GM18861 (cell line): Measurements from ENCODE around the gene BNIP2.
"Not testable (repeated sequence)": the region's sequence is repeated elsewhere in the genome, so short reads cannot be mapped to it uniquely, and the experiment has no call there.

Source experiments
- ATAC-seq: cut with Tn5 transposase; IDR thresholded peaks from one replicate; pipeline ENCODE4 v1.9.1; 2021; ENCODE audit not compliant: unreplicated experiment

The BNIP2 gene

GRCh38 chr15:59642351-59642750, 46.8 kb downstream of the BNIP2 start:
- ATAC-seq = no peak

GRCh38 chr15:59637507-59637906, 51.6 kb downstream of the BNIP2 start:
- not testable (repeated sequence) for ATAC-seq

GRCh38 chr15:59636184-59636583, 52.9 kb downstream of the BNIP2 start:
- ATAC-seq = no peak

- no peak for ATAC-seq
Measured at GRCh38 chr15:59632714-59633113, 56.4 kb downstream of the BNIP2 start.

GRCh38 chr15:59622289-59622688, 66.8 kb downstream of the BNIP2 start:
- no peak for ATAC-seq

GRCh38 chr15:59618406-59618805, 70.7 kb downstream of the BNIP2 start:
- no peak for ATAC-seq

- ATAC-seq = no peak
Measured at GRCh38 chr15:59616379-59616778, 72.7 kb downstream of the BNIP2 start.

GRCh38 chr15:59615661-59616060, 73.5 kb downstream of the BNIP2 start:
- ATAC-seq = no peak

- ATAC-seq = no peak
Measured at GRCh38 chr15:59614153-59614552, 75.0 kb downstream of the BNIP2 start.

- no peak for ATAC-seq
Measured at GRCh38 chr15:59611276-59612260, 77.6 kb downstream of the BNIP2 start, which contains the start of gene GCNT3. TSS of gene GCNT3 (plus strand) at chr15:59611783. CDS start at chr15:59618239, 6,456 bp downstream.

- ATAC-seq = no peak
Measured at GRCh38 chr15:59609730-59610712, 79.1 kb downstream of the BNIP2 start.
